RWPE1 (cell line): ENCODE data around the gene CDC42EP3.

Experiments
- CTCF ChIA-PET: fragments of 350-600 bp; sonication (Branson Sonifier 250); formaldehyde crosslinking; extraction: SDS; loops from one replicate; lab custom pipeline; 2021; lab: Yijun Ruan, JAX
- POLR2A ChIA-PET: fragments of 400-600 bp; formaldehyde crosslinking; extraction: SDS; loops from one replicate; lab custom pipeline; 2020; ENCODE audit warnings: antibody characterized with exemption; ENCODE audit not compliant: low non-redundant PET; lab: Yijun Ruan, JAX
- DNase-seq: peaks from one replicate; pipeline ENCODE4 v3.0.0; 2012; ENCODE audit warnings: low spot score
- H3K27ac ChIP-seq: fragments of 450-650 bp; 2 replicates; pipeline ENCODE4 v1.5.1; 2017
- CTCF ChIP-seq: fragments of 450-650 bp; conservative IDR thresholded peaks from 2 replicates; pipeline ENCODE4 v1.5.1; 2017; ENCODE audit warnings: low read depth, mild to moderate bottlenecking

CDC42EP3 gene

GRCh38 chr2:37642907-37643729, 28.3 kb downstream of the CDC42EP3 start:
- no peak for DNase-seq
- TF ChIP-seq CTCF = no peak
- ChIA-PET POLR2A (no interaction called here), CTCF (interaction anchor here (0.6 kb wide), 1 partner anchor 247 kb away, joined by 3 read pairs; no protein-coding TSS in a partner anchor)
- H3K27ac ChIP-seq = no peak overlapping the region

DNA sequence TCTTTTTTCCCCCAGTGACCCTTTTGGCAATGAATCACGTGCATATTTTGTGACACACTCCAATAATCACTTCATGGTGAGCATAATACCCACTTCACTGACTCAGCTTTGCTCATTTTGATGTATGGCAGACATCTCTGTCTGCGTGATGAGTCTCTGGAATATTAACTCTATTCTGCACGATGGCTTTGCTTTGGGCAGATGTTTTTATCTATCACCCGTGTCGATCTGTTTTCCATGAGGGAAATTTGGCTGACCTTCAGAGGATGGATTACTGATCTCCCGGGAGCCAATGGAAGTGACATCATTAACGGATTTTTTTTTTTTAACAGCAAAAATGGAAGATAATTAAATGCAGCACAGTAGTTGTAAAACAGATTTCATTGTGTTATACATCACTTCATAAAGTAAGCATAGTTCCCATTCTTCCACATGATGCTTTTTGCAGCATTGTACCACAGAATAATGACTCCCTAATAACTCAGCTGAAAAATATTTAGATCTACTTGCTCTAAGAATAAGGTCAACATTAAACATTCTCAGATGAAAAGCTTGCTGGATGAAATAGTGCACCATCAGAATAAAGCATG, 29.8 kb downstream of the CDC42EP3 start:
- DNase-seq = no peak
- TF ChIP-seq CTCF = no peak
- H3K27ac ChIP-seq = no peak overlapping the region
- CTCF ChIA-PET = no interaction called here
- POLR2A ChIA-PET = no interaction called here

DNA sequence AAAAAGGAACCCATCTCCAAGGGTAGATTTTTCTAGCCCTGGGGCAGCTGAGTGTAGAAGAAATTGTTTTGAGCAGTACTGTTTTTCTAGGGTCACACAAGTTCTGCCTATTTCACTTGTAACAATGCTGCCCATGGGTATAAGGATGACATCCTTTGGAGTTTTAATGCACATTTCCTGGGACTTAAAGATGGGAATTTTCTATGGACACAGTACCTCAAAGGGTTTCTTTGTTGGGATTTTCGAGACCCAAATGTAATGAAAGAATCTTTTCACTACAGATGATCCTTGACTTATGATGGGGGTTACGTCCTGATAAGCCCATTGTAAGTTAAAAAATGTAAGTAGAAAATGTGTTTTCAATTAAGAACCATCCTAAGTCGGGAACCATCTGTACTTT, 31.8 kb downstream of the CDC42EP3 start:
- ChIA-PET CTCF (interaction anchor here (0.7 kb wide), 1 partner anchor 36 kb away, joined by 3 read pairs; no protein-coding TSS in a partner anchor), POLR2A (no interaction called here)
- no peak overlapping the region for H3K27ac ChIP-seq
- no peak for TF ChIP-seq CTCF
- no peak for DNase-seq

DNA sequence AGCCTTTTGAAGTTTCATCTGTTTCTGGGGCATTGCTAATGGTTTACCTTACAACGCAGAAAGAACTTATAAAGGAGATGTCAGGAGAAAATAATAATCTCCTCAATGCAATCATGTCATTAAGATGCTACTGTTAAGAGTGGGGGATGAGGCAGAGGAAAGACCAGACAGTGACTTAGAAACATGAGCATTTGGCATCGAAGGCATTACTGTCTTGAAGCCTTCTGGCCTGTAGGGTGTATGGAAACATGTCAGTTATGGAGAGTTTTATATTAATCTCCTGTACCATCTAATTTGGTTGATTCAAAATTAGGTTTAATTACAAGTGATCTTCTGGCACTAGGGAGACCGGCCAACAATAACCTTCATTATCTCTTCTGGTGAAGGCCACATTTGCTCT, 32.5 kb downstream of the CDC42EP3 start:
- ChIA-PET CTCF (interaction anchor here (0.7 kb wide), 1 partner anchor 37 kb away, joined by 3 read pairs; no protein-coding TSS in a partner anchor), POLR2A (no interaction called here)
- DNase-seq = no peak
- H3K27ac ChIP-seq = no peak overlapping the region
- no peak for TF ChIP-seq CTCF

- TF ChIP-seq CTCF = no peak
- CTCF ChIA-PET = no interaction called here
- DNase-seq = no peak
- POLR2A ChIA-PET = no interaction called here
- H3K27ac ChIP-seq = no peak overlapping the region
Measured at GRCh38 chr2:37637985-37638384, 33.5 kb downstream of the CDC42EP3 start.

DNA sequence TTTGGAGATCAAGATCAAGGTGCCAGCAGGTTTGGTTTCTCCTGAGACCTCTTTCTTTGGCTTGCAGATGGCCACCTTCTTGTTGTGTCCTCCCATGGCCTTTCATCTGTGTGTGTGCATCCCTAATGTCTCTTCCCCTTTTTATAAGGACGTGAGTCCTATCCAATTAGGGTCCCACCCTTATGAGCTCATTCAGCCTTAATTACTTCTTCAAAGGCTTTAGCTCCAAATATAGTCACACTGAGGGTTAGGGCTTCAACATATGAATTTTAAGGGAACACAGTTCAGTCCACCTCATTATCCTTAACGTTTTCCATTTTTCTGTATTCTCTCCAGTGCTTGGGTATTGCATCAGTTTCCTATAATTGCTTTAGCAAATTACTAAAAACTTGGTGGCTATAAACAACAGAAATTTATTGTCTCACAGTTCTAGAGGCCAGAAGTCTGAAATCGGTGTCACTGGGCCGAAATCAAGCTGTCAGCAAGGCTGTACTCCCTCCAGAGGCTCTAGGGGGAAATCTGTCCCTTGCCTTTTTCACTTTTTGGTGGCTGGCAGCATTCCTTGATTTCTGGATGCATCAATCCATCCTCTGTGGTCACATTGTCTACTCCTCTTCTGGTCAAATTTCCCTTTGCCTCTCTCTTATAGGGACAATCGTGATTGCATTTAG, 34.1 kb downstream of the CDC42EP3 start:
- ChIA-PET POLR2A (no interaction called here), CTCF (interaction anchor here (0.6 kb wide), 1 partner anchor 159 kb away, joined by 3 read pairs; no protein-coding TSS in a partner anchor)
- no peak overlapping the region for H3K27ac ChIP-seq
- DNase-seq = no peak
- no peak for TF ChIP-seq CTCF
